DMS53 (cell line): ENCODE data around the gene ZC3H11A.
"Not testable (repeated sequence)": the region's sequence is repeated elsewhere in the genome, so short reads cannot be mapped to it uniquely, and the experiment has no call there.

ENCODE experiments used
- DNase-seq: peaks from one replicate; lab custom pipeline; 2025; lab: John Stamatoyannopoulos, UW

Gene ZC3H11A

DNA sequence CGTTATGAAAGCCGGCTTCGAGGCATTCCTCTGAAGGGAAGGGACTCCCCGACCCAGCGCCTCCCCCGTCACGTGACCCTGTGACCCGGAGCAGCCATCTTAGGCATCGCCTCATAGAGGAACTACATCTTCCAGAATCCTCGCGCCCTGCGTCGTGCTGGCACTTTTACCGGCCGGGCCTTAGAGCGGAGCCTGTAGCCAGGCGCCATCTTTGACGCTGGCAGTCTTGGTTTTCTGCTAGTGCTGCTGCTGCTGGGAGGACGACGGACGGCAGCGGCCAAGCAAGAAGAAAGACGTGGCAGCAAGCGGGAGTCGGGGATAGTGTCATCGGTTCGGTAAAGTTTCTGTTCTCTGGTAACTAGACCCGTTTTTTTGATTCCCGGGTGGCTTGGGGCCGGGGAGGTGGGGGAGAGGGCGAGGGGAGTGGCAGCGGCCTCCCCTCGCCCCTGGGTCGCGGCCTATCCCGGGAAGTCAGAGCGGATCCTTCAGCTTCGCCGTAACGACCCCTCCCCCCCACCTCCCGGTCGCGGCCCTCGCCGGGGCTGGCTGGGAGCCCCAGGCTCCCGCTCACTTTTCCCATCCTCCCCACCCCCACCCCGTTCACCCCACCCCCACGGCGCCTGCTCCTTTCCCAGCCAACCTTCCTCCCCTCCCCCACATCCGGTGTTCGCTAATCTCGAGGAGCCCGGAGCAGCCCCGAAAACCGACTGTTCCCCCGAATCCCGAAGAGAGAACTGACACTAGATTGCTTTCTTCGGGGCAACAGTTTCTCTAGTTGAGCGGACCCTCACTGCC, at the start of gene ZC3H11A, which contains the start of gene ZBED6:
ZC3H11A (plus strand) TSS at position 183 of the 795 bp plus-strand sequence. CDS start 21,448 bp downstream, outside the sequence.
ZBED6 (plus strand) TSS at position 183 of the 795 bp plus-strand sequence. CDS start 1,900 bp downstream, outside the sequence.
- peak; percentile 100 for DNase-seq

DNA sequence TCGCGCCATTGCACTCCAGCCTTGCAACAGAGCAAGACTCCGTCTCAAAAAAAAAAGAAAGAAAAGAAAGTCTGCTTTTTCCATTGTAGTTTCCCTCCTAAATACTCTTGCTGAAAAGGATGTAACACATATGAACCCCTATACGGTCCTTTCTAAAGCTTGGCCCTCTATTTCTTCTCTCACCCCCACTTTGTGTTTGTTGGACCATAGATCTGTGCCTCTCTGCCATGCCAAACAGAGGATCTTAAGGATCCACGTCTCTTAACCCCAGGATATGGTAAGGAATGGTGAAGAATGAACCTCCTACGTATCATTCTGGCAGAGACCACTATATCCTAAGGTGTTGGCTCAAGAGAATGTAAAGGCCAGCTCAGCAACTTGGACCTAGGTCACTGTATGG, 49.1 kb upstream of the ZC3H11A start:
- no peak for DNase-seq

DNA sequence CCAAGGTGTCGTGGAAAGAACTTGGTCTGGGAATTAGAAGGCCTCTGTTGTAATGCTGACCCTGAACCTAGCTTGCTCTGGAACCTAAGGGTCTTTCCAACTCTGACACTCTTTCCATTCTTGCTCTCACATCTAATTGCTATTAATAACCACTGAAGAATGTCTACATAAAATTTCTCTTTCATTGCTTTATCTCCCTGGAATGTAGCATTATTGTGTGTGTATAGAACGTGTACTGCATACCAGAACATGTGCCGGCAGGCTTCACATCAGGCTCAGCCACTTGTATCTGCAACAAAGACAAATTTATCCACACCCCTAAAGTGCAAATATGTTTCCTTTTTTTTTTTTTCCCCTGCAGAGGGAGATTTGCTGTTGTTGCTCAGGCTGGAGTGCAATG, 44.4 kb upstream of the ZC3H11A start:
- no peak for DNase-seq

DNA sequence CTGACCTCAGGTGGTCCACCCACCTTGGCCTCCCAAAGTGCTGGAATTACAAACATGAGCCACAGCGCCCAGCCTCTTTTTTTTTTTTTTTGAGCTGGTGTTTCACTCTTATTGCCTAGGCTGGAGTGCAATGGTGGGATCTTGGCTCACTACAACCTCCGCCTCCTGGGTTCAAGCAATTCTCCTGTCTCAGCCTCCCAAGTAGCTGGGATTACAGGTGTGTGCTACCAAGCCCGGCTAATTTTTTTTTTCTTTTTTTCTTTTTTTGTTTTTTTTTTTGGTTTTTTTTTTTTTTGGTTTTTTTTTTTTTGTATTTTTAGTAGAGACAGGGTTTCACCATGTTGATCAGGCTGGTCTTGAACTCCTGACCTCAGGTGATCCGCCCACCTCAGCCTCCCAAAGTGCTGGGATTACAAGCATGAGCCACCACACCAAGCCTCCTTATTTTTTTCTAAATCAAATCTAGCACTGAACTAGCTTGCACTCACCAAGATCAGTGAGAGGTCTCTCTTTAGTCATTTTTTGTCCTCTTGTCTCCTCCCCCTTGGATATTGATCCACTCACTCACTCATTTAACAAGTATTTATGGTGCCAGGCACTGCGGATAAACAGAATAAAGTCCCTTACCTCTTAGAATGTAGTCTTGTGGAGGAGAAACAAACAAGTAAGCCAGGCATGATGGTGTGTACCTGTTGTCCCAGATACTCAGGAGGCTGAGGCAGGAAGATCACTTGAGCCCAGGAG, 43.6 kb upstream of the ZC3H11A start:
- not testable (repeated sequence) for DNase-seq

DNA sequence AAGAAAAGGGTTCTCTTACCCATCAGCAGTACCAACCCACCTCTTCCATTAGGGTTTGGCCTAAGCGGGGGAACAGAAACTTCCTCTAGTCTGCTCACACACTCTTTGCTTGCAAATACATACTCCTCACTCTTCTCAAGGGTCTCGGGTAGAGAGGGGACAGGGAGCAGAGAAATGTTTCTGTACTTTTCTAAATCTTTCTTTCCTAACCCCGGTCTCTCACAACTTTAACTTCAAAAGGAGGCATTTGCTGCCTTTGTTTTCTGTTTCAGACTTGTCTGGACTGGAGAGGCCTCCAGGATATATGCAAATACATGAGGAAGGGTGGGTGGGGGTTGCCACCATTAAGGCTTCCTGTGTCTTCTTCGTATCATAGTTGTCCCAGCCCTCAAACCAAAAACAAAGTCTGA, 41.0 kb upstream of the ZC3H11A start:
- no peak for DNase-seq

DNA sequence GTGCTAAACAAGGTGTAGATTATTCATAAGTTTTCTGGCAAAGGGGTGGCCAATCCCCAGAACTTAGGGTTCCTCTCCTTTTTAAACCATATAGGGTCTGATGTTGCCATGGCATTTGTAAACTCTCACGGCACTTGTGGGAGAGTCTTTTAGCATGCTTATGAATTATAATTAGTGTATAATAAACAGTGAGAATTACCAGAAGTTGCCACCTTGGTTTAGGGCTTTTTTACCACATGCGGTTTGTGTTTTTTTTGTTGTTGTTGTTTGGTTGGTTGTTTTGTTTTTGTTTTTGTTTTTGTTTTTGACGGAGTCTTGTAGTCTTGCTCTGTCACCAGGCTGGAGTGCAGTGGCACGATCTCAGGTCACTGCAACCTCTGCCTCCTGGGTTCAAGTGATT, 39.4 kb upstream of the ZC3H11A start:
- no peak for DNase-seq

DNA sequence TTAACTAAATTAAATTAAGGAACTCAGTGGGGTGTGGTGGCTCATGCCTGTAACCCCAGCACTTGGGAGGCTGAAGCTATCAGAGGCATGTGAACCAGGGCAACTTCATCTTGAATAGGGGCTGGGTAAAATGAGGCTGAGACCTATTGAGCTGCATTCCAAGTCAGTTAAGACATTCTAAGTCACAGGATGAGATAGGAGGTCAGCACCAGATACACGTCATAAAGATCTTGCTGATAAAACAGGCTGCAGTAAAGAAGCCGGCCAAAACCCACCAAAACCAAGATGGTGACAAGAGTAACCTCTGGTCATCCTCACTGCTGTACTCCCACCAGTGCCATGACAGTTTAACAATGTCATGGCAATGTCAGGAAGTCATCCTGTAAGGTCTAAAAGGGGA, 36.7 kb upstream of the ZC3H11A start:
- DNase-seq = not testable (repeated sequence)

DNA sequence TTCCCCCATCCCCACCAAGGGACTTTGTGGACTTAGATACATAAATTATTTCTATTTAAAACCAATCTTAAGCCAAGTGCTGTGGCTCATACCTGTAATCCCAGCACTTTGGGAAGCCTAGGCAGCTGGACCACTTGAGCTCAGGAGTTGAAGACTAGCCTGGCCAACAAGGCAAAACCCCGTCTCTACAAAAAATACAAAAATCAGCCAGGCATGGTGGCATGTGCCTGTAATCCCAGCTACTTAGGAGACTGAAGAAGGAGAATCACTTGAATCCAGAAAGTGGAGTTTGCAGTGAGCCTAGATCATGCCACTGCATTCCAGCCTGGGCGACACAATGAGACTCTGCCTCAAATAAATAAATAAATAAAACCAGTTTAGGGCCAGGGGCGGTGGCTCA, 34.9 kb upstream of the ZC3H11A start:
- DNase-seq = no peak

DNA sequence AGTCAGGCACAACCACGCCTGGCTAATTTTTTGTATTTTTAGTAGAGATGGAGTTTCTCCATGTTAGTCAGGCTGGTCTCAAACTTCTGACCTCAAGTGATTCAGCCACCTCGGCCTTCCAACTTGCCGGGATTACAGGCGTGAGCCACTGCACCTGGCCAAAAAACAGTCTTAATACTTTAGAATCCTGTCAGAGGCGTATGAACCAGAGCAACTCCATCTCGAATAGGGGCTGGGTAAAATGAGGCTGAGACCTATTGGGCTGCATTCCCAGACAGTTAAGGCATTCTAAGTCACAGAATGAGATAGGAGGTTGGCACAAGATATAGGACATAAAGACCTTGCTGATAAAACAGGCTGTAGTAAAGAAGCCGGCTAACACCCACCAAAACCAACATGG, 33.5 kb upstream of the ZC3H11A start:
- DNase-seq = not testable (repeated sequence)

DNA sequence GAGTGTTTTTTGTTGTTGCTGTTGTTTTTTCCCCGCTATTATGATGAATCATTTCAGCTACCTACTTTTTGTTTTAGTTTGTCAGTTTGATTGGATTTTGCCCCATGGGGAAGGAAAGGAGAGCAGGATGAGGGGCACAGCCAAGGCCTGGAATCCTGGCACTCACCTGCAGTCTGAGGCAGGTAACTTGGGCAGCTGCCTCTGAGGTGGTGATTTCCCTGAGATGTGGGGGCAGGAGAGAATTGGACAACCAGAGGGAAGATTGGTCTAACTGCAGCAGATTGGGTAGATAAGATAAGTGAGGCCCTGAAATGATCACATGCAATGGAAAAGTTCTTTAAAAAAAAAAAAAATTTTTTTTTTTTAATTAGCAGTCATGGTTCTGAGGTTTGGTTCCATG, 31.9 kb upstream of the ZC3H11A start:
- DNase-seq = no peak

DNA sequence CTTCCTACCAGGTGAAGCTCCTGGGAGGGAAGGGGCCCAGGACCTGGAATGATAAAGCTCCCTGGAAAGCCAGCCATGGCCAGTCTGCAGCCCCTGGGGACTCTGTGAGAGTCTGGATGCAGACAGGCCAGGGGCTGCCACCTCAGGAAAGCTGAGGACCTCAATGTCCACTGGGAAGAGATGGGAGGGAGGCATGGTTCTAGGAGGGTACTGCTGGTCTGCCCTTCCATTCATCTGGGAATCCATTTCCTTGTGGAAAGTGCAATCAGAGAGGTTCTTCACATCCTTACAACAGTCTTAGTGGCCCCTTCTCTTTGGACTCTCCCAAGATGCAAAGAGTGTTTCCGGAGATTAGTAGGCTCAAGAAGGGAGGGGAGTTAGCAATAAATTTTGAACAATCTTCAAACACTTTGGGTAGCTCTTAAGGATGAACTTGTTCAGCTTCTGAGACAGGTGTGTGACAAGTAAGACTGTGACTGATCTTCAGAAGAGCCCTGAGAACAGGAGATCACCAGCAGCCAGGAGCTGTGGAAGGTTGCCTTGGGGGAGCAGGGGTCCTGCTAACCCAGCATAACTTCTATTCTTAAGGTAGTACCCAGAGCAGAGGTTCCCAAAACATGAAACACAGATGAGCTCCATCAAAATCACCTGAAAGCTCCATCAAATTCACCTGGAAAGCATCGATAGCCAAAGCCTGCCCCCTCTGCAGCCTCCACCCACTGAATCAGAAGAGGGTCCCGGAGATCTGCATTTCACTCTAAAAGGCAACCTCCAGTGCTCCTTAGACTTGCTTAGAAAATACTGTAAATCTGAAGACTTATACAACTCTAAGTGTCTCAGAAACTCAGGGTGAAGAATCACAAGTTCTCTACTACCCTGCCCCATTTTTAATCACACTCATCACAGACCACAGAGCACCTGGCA, 31.1 kb upstream of the ZC3H11A start:
- no peak for DNase-seq

DNA sequence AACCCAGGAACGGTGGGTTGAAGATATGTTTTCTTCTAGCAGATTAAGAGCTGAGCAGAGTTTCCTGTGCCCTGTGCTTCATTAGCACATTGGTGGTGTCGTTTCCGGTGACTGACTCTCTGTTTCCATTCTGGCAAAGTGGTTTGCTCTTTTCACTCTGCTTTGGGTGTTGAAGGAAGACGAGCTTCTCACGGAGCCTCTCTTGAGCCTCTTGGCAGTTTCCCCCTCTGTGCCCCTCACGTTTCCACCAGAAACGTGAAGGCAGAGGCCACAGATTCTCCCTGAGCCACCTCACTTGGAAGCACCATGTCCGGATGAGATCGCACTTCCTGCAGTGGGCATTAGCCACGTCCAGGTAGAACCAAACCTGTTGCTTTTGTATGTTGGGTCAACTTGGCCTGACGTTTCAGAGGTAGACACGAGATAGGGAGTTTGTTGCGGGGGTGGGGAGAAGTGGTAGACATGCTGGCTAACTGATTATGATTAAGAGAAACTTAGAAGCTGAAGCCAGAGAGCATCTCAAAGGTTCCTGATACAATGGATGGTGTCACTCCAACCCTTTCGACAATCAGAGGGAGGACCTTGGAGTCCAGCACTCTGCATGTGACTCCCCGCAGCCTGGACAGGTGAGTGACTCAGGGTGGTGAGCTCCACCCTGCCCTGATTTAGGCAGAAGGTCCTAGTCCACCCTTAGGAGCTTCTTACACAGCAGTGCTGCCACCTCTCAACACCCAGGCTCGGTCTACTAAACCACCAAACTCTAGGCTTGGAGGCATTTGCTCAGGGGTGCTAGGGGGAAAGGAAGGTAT, 30.2 kb upstream of the ZC3H11A start, which contains the start of gene LAX1:
LAX1 (plus strand) TSS at position 155 of the 809 bp plus-strand sequence; CDS start at position 538, 383 bp downstream.
- no peak for DNase-seq

DNA sequence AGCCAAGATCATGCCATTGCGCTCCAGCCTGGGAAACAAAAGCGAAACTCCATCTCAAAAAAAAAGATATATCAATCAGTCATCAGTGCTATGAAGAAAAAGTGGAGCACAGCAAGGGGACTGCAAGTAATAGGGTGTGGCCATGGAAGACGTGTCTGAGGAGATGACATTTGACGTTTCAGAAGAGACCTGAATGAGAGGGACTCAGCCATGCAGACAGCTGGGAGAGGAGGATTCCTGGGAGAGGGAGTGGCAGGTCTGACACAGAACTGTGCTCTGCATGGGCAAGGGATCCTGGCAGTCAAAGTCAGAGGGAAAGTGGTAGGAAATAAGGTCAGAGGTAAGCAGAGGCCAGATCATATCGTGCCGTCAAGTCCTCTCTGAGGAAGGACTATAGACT, 27.2 kb upstream of the ZC3H11A start:
- no peak for DNase-seq

DNA sequence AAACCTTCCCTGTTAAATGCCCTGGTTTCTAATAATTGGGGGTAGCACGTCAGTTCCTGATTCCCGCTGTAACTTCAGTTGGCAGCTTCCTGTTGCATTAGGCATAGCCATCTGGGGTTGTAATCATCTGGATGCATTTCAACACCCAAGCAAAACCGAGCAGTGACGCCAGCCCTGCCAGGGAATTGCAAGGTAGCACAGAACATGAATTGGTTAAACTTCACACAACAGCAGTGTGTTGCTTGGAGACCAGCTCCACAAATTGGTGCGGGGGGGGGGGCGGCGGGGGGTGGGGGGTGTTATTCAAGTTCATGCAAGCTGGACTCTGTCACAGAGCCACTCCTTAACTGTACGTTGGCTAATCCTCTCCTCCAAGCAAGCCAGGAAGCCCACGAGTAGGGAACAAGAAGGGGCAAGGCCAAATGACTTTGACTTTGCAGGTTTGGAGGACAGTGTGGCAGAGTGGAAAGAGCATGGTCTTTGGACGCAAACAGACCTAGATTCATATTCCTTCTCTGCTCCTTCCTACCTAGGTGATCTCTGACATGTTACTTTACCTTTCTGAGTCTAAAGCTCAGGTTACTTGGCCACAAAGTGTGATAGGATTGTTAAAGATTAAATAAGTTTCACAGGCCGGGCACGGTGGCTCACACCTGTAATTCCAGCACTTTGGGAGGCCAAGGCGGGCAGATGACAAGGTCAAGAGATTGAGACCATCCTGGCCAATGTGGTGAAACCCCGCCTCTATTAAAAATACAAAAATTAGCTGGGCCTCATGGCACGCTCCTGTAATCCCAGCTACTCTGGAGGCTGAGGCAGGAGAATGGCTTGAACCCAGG, 25.7 kb upstream of the ZC3H11A start:
- peak; percentile 22 for DNase-seq

DNA sequence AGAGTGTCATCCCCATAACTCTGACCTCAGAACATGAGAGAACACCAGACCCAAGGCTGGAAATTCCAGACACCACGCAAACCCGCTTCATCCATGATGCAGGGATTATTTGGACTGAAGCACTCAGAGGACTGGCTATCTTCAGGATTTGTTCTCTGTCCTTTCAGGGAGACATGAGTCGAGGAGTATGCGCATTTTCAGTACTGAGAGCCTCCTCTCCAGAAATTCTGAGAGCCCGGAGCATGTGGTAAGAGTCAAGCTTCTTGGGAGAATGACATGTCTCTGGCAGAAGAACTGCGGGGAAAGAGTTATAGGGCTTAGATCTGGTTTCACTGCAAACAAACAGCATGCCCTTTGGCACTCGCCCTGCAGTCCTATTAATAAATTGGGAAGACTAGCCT, 23.5 kb upstream of the ZC3H11A start:
- no peak for DNase-seq

DNA sequence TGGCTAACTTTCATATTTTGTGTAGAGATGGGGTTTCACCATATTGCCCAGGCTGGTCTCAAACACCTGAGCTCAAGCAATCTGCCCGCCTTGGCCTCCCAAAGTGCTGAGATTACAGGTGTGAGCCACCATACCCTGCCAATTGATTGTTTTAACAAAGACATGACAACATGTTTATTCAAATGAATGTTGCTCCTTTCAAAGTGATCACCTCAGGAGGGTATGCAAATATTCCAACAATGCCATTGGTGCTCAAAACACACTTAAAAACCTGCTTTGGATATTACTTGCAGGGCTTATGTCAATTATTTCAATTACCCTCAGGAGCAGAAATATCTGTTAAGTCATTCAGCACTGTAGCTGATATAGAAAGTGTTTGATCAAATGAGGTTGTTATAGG, 22.6 kb upstream of the ZC3H11A start:
- DNase-seq = no peak

DNA sequence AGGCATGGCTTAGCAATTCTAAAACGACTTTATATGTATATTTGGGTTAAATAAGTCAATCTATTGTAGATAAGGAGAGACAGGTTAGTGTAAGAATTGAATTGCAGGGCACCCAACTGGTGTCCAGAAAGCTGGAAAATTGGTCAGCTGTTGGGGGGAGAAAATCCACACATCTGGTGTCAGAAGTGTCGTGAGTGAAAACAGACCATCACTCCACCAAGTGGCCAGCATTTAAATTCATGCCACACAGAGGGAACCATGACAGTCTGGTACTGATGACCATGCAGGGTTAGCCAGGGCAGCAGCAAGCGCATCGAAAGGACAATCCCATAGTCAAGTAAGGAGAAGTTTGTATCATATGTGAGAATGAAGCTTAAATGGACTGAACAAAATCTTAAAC, 18.8 kb upstream of the ZC3H11A start:
- peak; percentile 42 for DNase-seq

DNA sequence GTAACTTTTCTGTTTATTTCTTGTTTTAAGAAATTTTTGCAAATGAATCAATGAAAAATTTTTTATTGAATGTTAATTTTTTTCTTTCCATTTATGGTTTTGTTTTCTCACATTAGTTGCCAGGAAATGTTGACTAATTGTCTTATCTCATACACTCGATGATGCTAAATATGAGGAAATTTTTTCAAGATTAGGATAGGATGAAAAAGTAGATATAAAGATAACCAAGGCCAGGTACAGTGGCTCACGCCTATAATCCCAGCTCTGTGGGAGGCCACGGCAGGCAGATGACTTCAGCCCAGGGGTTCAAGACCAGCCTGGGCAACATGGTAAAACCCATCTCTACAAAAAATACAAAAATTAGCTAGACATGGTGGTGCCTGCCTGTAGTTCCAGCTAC, 17.8 kb upstream of the ZC3H11A start:
- no peak for DNase-seq

DNA sequence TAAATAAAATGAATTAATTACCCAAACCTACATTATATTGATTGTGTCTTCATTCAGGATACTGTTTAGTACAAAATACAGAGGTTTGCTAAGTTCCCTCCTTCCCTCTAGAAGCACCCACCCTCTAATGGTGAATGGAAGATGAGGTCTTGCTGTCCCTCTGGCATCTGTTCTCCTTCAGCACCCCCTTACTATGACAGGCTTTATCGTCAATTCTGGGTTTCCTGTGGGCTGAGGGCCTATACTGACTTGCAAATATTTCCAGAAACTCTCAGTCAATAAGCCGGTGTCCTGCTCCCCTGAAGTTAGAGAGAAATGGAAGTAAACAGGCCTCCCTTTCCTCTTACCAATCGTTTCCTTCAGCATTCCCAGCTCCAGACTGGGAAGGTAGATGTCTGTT, 17.3 kb upstream of the ZC3H11A start:
- DNase-seq = no peak

DNA sequence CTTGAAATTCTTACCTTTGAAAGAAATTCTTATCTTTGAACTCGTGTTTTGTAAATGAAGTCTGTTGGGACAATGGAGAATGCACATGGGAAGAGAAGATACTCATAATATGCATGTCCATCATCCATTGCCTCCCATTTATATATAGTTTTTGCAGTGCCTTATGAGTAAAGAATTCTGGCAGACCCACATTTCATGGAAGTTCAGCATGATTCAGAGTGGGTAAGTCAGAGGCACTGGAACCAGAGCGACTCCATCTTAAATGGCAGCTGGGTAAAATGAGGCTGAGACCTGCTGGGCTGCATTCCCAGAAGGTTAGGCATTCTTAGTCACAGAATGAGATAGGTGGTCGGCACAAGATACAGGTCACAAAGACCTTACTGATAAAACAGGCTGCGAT, 16.6 kb upstream of the ZC3H11A start:
- DNase-seq = no peak
